22Rv1 (cell line): ENCODE measurements around the gene DHRS1.

Experiments used
- H3K27ac ChIP-seq: fragments of 450-650 bp; 2 replicates; pipeline ENCODE4 v1.5.1; 2017
- CTCF ChIP-seq: fragments of 450-650 bp; IDR thresholded peaks from 2 replicates; pipeline ENCODE4 v1.5.1; 2017; ENCODE audit warnings: mild to moderate bottlenecking
- ZFX ChIP-seq: fragments of 450-650 bp; IDR thresholded peaks from 2 replicates; pipeline ENCODE4 v1.6.1; 2017; ENCODE audit warnings: antibody characterized with exemption, borderline replicate concordance

The DHRS1 gene

GRCh38 chr14:24243336-24243836 lies 56.2 kb downstream of the DHRS1 start:
- H3K27ac ChIP-seq, result peak overlapping the region; percentile 97
- no peak for TF ChIP-seq CTCF
- no peak for TF ChIP-seq ZFX

- TF ChIP-seq CTCF (no peak), ZFX (no peak)
- peak overlapping the region; percentile 97 for H3K27ac ChIP-seq
These were observed 57.6 kb downstream of the DHRS1 start for GRCh38 chr14:24241829-24242443.
